ENCODE results near the gene ZDHHC7. TPM values are rescaled to one million over a fixed set of nuclear protein-coding genes. Genes with fewer than 3 reads are reported as not detected.
"Not testable (repeated sequence)": the region's sequence is repeated elsewhere in the genome, so short reads cannot be mapped to it uniquely, and the experiment has no call there.

The ZDHHC7 gene
- total RNA-seq, 4 donors from 2014 or later, result 45.6 to 68.8 (median 54.3) TPM

DNA sequence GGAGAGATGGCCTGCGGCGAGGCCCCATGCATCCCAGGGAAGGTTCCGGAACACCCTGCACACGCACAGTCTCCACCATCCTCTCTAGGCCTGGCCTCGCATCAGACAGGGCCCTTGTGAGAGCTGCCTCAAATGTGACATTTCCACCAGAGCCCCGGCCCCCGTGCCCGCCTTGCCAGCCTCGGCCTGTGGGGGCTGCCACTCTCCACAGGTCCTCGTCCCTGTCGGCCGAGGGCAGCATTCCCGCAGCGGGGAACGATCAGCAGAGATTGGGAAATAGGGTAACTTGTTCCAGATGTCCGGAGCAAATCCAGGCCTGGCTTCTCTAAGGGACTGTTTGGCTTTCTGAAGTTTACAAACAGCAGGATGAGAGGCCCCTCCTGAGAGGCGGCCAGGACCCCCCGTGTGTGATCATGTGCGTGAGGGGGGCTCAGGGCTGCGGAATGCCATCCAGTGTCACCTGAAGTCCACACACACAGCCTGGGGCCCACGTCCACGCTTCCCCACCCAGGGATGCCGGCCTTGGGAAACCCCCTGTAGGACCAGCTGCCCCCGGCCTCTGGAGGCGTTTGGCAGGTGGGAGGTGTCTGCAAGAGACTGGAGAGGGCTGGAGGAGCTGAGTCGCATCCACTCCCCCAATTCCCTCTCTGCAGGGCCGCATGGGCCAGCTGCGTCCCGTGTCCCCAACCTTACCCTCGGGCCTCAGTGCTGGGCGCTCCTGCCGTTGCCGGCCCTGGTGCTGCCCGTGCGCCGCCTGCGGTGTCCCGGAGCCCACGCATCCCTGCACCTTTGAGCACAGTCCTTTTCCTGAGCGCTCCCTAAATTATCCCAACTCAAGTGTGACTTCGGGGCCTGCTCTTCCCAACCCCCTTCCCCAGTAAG is 70.4 kb downstream of the ZDHHC7 start:
- H3K36me3 ChIP-seq, result no peaks in the 10 kb centered on the region
- no peaks in the 10 kb centered on the region for H3K9me3 ChIP-seq
- no peak for DNase-seq (ENCODE audit: extremely low spot score)
- no peak overlapping the region for H3K27ac ChIP-seq (replicated peaks in 1 of 4)
- peaks cover 0 to 12% (median 0%) of the 10 kb centered on the region in 4 donors for H3K4me1 ChIP-seq
- H3K4me3 ChIP-seq, result no peak overlapping the region
- no peak for TF ChIP-seq POLR2AphosphoS5 (IDR thresholded peaks at IDR 0.05)
- no peak for TF ChIP-seq POLR2A (IDR thresholded peaks at IDR 0.05; ENCODE audit: low read depth)
- TF ChIP-seq EP300 (IDR thresholded peaks at IDR 0.05), result no peak
- no peak for TF ChIP-seq CTCF (IDR thresholded peaks at IDR 0.05)
- 80% methylated on average over 32 of the region's 41 CpGs for WGBS
- no peaks in the 10 kb centered on the region for H3K27me3 ChIP-seq
- intact Hi-C loops (cut with DNase I), result no loop called here

- WGBS, result 95% methylated on average over 6 of the region's 6 CpGs
- peaks cover 6 to 24% (median 11%) of the 10 kb centered on the region in 4 donors for H3K4me1 ChIP-seq
- H3K36me3 ChIP-seq; intact Hi-C loops (cut with DNase I); H3K9me3 ChIP-seq; H3K4me3 ChIP-seq; DNase-seq (ENCODE audit: extremely low spot score); H3K27me3 ChIP-seq; H3K27ac ChIP-seq (replicated peaks in 1 of 4): not testable (repeated sequence)
These were observed 72.7 kb downstream of the ZDHHC7 start for GRCh38 chr16:84938616-84939015.

- WGBS, result 70% methylated on average over 9 of the region's 9 CpGs
- H3K9me3 ChIP-seq, result no peaks in the 10 kb centered on the region
- no peak for DNase-seq (ENCODE audit: extremely low spot score)
- no peaks in the 10 kb centered on the region for H3K36me3 ChIP-seq
- H3K27ac ChIP-seq (replicated peaks in 1 of 4), result no peak overlapping the region
- peaks cover 10 to 26% (median 15%) of the 10 kb centered on the region in 4 donors for H3K4me1 ChIP-seq
- TF ChIP-seq POLR2A (IDR thresholded peaks at IDR 0.05; ENCODE audit: low read depth) (no peak), POLR2AphosphoS5 (IDR thresholded peaks at IDR 0.05) (no peak), EP300 (IDR thresholded peaks at IDR 0.05) (no peak), CTCF (IDR thresholded peaks at IDR 0.05) (no peak)
- H3K4me3 ChIP-seq, result no peak overlapping the region
- intact Hi-C loops (cut with DNase I), result no loop called here
- H3K27me3 ChIP-seq, result no peaks in the 10 kb centered on the region
These were observed 73.9 kb downstream of the ZDHHC7 start for GRCh38 chr16:84937196-84938005.

DNA sequence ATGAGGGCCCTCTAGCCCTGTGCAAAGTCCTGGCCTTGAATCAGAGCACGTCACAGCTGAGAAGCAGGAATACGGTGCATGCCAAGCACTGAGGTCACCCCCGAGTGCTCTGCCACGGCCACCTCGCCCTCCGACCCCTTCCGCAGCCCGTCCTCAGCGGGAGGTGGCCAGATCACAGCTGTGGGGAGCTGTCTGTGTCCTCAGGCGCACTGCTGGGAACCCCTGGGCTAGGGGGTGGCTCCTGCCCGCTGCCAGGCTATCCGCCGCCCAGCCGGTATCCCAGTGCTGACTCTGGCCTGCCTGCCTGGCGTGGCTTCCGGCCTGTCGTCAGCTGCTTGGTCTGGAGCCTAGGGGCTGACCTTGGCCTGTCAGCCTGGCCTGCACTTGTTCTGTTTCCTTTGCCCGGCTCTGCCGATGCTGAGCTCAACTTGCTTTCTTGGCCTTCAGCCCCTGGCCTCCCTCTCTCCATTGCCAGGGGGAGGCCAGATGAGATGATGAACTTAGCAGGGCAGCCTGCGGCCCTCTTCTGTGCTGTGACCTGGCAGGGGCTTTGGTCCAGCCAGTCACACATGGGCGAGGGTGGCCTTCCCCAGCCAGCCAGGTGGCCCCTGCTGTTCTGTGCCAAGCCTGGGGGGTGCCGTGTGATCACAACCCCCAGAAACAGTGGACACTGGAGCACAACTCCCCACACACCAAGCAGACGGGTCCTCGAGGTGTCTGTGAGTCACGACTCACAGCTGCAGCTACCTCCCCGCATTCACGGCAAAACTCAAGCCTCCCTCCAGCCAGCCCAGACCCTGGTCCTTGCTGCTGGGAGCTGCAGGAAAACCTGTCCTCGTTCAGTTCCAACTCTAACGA is 77.3 kb downstream of the ZDHHC7 start:
- TF ChIP-seq POLR2A (IDR thresholded peaks at IDR 0.05; ENCODE audit: low read depth), result no peak
- peak; percentile 37 to 44 for TF ChIP-seq POLR2AphosphoS5 (IDR thresholded peaks at IDR 0.05)
- no peak overlapping the region for H3K4me3 ChIP-seq
- H3K36me3 ChIP-seq, result no peaks in the 10 kb centered on the region
- peaks cover 16 to 30% (median 23%) of the 10 kb centered on the region in 4 donors for H3K4me1 ChIP-seq
- DNase-seq (ENCODE audit: extremely low spot score), result no peak
- WGBS, result 80% methylated on average over 23 of the region's 29 CpGs
- intact Hi-C loops (cut with DNase I), result no loop called here
- peaks cover 0 to 3% (median 0%) of the 10 kb centered on the region in 4 donors for H3K9me3 ChIP-seq
- H3K27ac ChIP-seq (replicated peaks in 1 of 4), result peak overlapping the region; percentile 43 to 59 (median 57)
- no peaks in the 10 kb centered on the region for H3K27me3 ChIP-seq

DNA sequence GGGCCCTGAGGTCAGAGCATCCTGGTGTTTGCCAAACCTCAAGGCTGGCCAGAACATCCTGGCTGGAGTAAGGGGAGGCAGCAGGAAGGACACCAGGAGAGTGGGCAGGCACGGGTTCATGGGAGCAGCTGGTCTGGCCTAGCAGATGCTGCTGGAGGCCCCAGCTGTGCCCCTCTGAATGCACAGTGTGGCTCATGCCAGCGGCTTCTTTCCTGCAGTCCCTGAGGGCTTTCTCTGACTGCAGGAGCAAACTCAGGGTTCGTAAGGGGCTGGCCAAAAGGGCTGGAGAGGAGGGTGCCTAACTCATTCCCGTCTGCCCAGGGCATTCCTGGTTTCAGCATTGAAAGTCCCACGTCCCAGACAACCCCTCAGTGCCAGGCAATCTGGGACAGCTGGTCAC is 78.7 kb downstream of the ZDHHC7 start:
- DNase-seq (ENCODE audit: extremely low spot score), result no peak
- TF ChIP-seq POLR2AphosphoS5 (IDR thresholded peaks at IDR 0.05) (no peak), POLR2A (IDR thresholded peaks at IDR 0.05; ENCODE audit: low read depth) (no peak), CTCF (IDR thresholded peaks at IDR 0.05) (no peak), EP300 (IDR thresholded peaks at IDR 0.05) (no peak)
- Histone ChIP-seq H3K27ac (replicated peaks in 1 of 4) (peak overlapping the region in 1 of 4 donors; percentile 56), H3K36me3 (no peaks in the 10 kb centered on the region), H3K4me1 (peaks cover 25 to 43% (median 35%) of the 10 kb centered on the region in 4 donors), H3K9me3 (peaks cover 0 to 3% (median 0%) of the 10 kb centered on the region in 4 donors), H3K27me3 (no peaks in the 10 kb centered on the region), H3K4me3 (no peak overlapping the region)
- intact Hi-C loops (cut with DNase I), result no loop called here
- 96% methylated on average over 4 of the region's 5 CpGs for WGBS
